Measurements from ENCODE around the gene SDHAF4.

DNA sequence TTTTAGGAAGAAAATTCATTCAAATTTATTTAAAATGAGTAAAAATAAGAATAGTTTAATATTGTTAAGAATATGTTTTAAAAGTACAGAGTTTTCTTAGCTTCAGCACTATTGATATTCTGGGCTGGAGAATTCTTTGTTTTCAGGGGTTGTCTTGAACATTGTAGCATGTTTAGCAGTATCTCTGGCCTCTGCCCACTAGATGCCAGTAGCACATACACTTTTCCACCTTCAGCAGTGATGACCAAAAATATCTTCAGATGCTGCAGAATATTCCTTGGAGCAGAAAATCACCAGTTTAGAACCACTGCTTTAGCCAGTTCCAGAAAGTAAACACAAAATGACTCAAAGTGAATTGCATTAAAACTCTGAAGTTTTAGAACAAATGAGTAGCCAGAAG, 19.4 kb upstream of the SDHAF4 start:
- TF ChIP-seq, protein P1, sequence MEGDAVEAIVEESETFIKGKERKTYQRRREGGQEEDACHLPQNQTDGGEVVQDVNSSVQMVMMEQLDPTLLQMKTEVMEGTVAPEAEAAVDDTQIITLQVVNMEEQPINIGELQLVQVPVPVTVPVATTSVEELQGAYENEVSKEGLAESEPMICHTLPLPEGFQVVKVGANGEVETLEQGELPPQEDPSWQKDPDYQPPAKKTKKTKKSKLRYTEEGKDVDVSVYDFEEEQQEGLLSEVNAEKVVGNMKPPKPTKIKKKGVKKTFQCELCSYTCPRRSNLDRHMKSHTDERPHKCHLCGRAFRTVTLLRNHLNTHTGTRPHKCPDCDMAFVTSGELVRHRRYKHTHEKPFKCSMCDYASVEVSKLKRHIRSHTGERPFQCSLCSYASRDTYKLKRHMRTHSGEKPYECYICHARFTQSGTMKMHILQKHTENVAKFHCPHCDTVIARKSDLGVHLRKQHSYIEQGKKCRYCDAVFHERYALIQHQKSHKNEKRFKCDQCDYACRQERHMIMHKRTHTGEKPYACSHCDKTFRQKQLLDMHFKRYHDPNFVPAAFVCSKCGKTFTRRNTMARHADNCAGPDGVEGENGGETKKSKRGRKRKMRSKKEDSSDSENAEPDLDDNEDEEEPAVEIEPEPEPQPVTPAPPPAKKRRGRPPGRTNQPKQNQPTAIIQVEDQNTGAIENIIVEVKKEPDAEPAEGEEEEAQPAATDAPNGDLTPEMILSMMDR (IDR thresholded peaks at IDR 0.05; ENCODE audit: extremely low read depth in 1 of 2, insufficient read depth in 1 of 2, low read depth in 1 of 2, low read length in 2 of 2), result peak; percentile 9 to 32
- TF ChIP-seq POLR2AphosphoS5 (IDR thresholded peaks at IDR 0.05; ENCODE audit: insufficient read depth, low read depth, low read length) (no peak), POLR2A (IDR thresholded peaks at IDR 0.05; ENCODE audit: low read depth, low read length) (no peak), FOS (IDR thresholded peaks at IDR 0.05; ENCODE audit: borderline replicate concordance, insufficient read depth, low read length) (no peak)

Data from endothelial cell of umbilical vein (primary cell).